Ovary (tissue), 9 donors: ENCODE results near the gene PAPOLB. TPM values are rescaled to one million over a fixed set of nuclear protein-coding genes. Genes with fewer than 3 reads are reported as not detected.

Experiments
- DNase-seq, 5 donors: peaks; one replicate each; pipeline ENCODE4 v3.0.0-alpha.2; 2019 to 2020
- H3K27ac ChIP-seq, 2 donors: fragments of 200-600 bp; one replicate each; pipeline versions ENCODE4 v1.5.1 to v1.8.0; 2019 to 2022
- H3K27me3 ChIP-seq: fragments of 200-600 bp; one replicate; pipeline ENCODE4 v1.8.0; 2022
- H3K36me3 ChIP-seq: fragments of 200-600 bp; sonication (generic); one replicate; pipeline ENCODE4 v1.5.1; 2019
- H3K4me1 ChIP-seq: one replicate; pipeline ENCODE4 v1.8.1; 2013; ENCODE audit warnings: mild to moderate bottlenecking, moderate library complexity; ENCODE audit not compliant: insufficient read depth
- H3K4me3 ChIP-seq: fragments of 200-600 bp; sonication (generic); one replicate; pipeline ENCODE4 v1.5.1; 2017
- H3K9me3 ChIP-seq, 2 donors: fragments of 200-600 bp in 1 of 2; sonication (generic) in 1 of 2; one replicate each; pipeline versions ENCODE4 v1.5.1 to v1.8.1; 2013 to 2019; ENCODE audit warnings: mild to moderate bottlenecking in 1 of 2, moderate library complexity in 1 of 2
- CTCF ChIP-seq, 3 donors: fragments of 450-650 bp in 2 of 3; fragments of 200-600 bp in 1 of 3; IDR thresholded peaks; one replicate each; pipeline versions ENCODE4 v1.5.1 to v1.8.0; 2016 to 2022; ENCODE audit warnings: antibody characterized with exemption in 3 of 3, mild to moderate bottlenecking in 1 of 3
- EP300 ChIP-seq: sonication (generic); formaldehyde crosslinking; IDR thresholded peaks from one replicate; pipeline ENCODE4 v1.6.1; 2017; ENCODE audit warnings: antibody characterized with exemption
- POLR2A ChIP-seq: fragments of 450-650 bp; IDR thresholded peaks from one replicate; pipeline ENCODE4 v1.6.1; 2017; ENCODE audit warnings: antibody characterized with exemption, mild to moderate bottlenecking, moderate library complexity
- WGBS, 3 donors: extraction: QIAGEN DNeasy Blood & Tissue Kit in 1 of 3; methylation state at CpG; one replicate each; pipeline versions ENCODE4 v1.1.5 to v1.1.7; 2013 to 2017; 5-methylcytosine and 5-hydroxymethylcytosine counted together
- intact Hi-C, 4 donors: fragments of 100-400 bp; cut with DNase I; formaldehyde crosslinking; loops; one replicate each; pipeline versions ENCODE4 v1.11.0 to v1.15.1; 2022 to 2023
- polyA plus RNA-seq, 2 donors: library from polyadenylated mRNA; stranded (reverse); fragments of 200-250 nt in 1 of 2; fragments of 350-450 nt in 1 of 2; fragmentation: Illumina TruSeq in 1 of 2; extraction: RNeasy Lipid Tissue Mini Kit (QIAGEN cat#74804) in 1 of 2; gene quantifications; one replicate each; pipeline ENCODE4 v1.2.3, GENCODE V29; 2013 to 2014
- total RNA-seq, 7 donors: library from RNA; depleted of rRNA in 2 of 7; stranded (reverse); fragments of >200 nt in 2 of 7; fragmentation: NEBNext Ultra II Directional in 3 of 7; extraction: Animal tissue kit (Norgen Biotek cat#: 25700) in 3 of 7; gene quantifications; one replicate each; pipeline versions ENCODE4 v1.1.0 to v1.2.4, GENCODE V29; 2016 to 2023
- donor health status: DM: no; HTN: no; CAD: no; lungs with moderate emphysema.
- donor health status: DM: no; HTN: no; CAD: no.
- donor health status: Bipolar disorder and iron deficiency.
- donor health status: DM: yes; HTN: yes; CAD: no.
- donor health status: DM: no; HTN: no; CAD: no.
- donor health status: DM: yes; HTN: yes; CAD: no.

Gene PAPOLB
- total and polyA plus RNA-seq, 9 donors = under 0.01 to 0.36 (median 0.09) TPM; not detected in 3

GRCh38 chr7:4883372-4884144 lies 21.7 kb upstream of the PAPOLB start, which contains the start of gene RADIL:
TSS of gene RADIL (minus strand) at chr7:4883716. CDS start at chr7:4878139, 5,577 bp downstream.
- no peaks in the 10 kb centered on the region for H3K4me1 ChIP-seq
- 3 to 11% (median 3%) methylated on average over 21 to 72 of the region's 72 CpGs for WGBS, 3 donors
- TF ChIP-seq POLR2A (peak; percentile 5), CTCF (IDR thresholded peaks at IDR 0.05) (peak in 2 of 3 donors; percentile 76 to 85), EP300 (no peak)
- intact Hi-C loops = loop anchor here (5.0 to 10.0 kb wide), 4 partner anchors 79 to 269 kb away; no protein-coding TSS in a partner anchor
- peak within 1 kb of the TSS; percentile 70 for H3K4me3 ChIP-seq
- H3K36me3 ChIP-seq = no peaks in the 10 kb centered on the region
- peak within 1 kb of the TSS in 1 of 2 donors; percentile 27 for H3K27ac ChIP-seq
- no peaks in the 10 kb centered on the region for H3K9me3 ChIP-seq
- H3K27me3 ChIP-seq = no peaks in the 10 kb centered on the region
- DNase-seq = peak; percentile 86 to 97 (median 93)

GRCh38 chr7:4883033-4883371 lies 21.2 kb upstream of the PAPOLB start:
- DNase-seq = no peak
- TF ChIP-seq CTCF (IDR thresholded peaks at IDR 0.05) (no peak), EP300 (no peak), POLR2A (no peak)
- H3K4me1 ChIP-seq = no peaks in the 10 kb centered on the region
- no peaks in the 10 kb centered on the region for H3K36me3 ChIP-seq
- intact Hi-C loops = loop anchor here (5.0 to 10.0 kb wide), 4 partner anchors 78 to 268 kb away; no protein-coding TSS in a partner anchor
- H3K27me3 ChIP-seq = no peaks in the 10 kb centered on the region
- 0 to 1% (median 1%) methylated on average over 1 to 36 of the region's 36 CpGs for WGBS, 3 donors
- H3K9me3 ChIP-seq = no peaks in the 10 kb centered on the region
- H3K4me3 ChIP-seq = peak overlapping the region; percentile 70
- H3K27ac ChIP-seq = peak overlapping the region in 1 of 2 donors; percentile 27

- H3K4me3 ChIP-seq = peak overlapping the region; percentile 70
- no peaks in the 10 kb centered on the region for H3K9me3 ChIP-seq
- peak; percentile 25 to 69 (median 46) for DNase-seq
- intact Hi-C loops = loop anchor here (5.0 to 10.0 kb wide), 4 partner anchors 78 to 268 kb away; no protein-coding TSS in a partner anchor
- no peaks in the 10 kb centered on the region for H3K27me3 ChIP-seq
- WGBS, 3 donors = 2 to 5% (median 3%) methylated on average over 35 of the region's 35 CpGs
- TF ChIP-seq EP300 (peak; percentile 18), POLR2A (no peak), CTCF (IDR thresholded peaks at IDR 0.05) (peak in 1 of 3 donors; percentile 17)
- no peaks in the 10 kb centered on the region for H3K36me3 ChIP-seq
- H3K27ac ChIP-seq = peak overlapping the region in 1 of 2 donors; percentile 27
- H3K4me1 ChIP-seq = no peaks in the 10 kb centered on the region
These were observed 20.6 kb upstream of the PAPOLB start for GRCh38 chr7:4882169-4883032.

GRCh38 chr7:4880218-4880617 lies 18.4 kb upstream of the PAPOLB start:
- no peak for DNase-seq
- intact Hi-C loops = loop anchor here (5.0 to 10.0 kb wide), 4 partner anchors 75 to 265 kb away; no protein-coding TSS in a partner anchor
- 68 to 76% (median 74%) methylated on average over 10 of the region's 10 CpGs for WGBS, 3 donors
- Histone ChIP-seq H3K27me3 (no peaks in the 10 kb centered on the region), H3K36me3 (no peaks in the 10 kb centered on the region), H3K9me3 (no peaks in the 10 kb centered on the region), H3K4me1 (no peaks in the 10 kb centered on the region), H3K27ac (no peak overlapping the region), H3K4me3 (no peak overlapping the region)
- no peak for TF ChIP-seq EP300
- TF ChIP-seq POLR2A = no peak
- no peak for TF ChIP-seq CTCF (IDR thresholded peaks at IDR 0.05)
